Skin epidermis (tissue), 12 donors: ENCODE data around the gene L3MBTL1.

Source experiments
- H3K27ac ChIP-seq, 21 experiments: fragments of 200-600 bp; sonication (generic) in 11 of 21; one replicate each; pipeline ENCODE4 v1.5.0; 2020; ENCODE audit warnings: mild to moderate bottlenecking in 3 of 21, inconsistent platforms in 2 of 21, moderate library complexity in 2 of 21
- H3K4me3 ChIP-seq, 7 experiments: fragments of 200-600 bp; sonication (generic) in 2 of 7; one replicate each; pipeline ENCODE4 v1.5.0; 2020; ENCODE audit warnings: inconsistent platforms in 2 of 7, mild to moderate bottlenecking in 2 of 7, moderate library complexity in 1 of 7

L3MBTL1 gene

DNA sequence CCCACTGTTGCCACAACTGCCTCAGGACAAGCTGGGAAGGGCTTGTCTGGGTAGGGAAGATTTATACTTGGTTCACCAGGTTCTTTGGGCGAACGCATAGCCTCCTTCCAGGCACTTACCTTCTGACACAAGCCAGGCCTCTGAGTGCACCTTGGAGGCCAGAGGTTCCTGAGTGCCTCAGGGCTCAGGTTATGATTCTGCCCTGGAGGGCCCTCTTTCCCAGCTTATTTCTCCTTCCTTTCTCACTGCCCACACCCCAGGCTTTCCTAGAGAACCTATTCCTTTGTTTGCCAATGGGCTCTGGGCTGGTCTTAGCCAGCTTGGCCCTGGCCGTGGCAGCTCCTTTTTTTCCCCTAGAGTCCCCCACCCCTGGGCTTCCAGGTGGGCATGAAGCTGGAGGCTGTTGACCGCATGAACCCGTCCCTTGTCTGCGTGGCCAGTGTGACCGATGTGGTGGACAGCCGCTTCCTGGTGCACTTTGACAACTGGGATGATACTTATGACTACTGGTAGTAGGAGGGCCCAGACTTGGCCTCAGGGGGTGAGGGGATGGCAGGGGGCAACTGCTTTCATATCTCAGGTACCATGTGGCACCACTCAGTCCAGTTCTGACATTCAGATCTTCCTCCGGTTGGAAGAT lies 25.0 kb downstream of the L3MBTL1 start:
- H3K27ac ChIP-seq, result peak overlapping the region in 1 of 21 experiments; percentile 22

DNA sequence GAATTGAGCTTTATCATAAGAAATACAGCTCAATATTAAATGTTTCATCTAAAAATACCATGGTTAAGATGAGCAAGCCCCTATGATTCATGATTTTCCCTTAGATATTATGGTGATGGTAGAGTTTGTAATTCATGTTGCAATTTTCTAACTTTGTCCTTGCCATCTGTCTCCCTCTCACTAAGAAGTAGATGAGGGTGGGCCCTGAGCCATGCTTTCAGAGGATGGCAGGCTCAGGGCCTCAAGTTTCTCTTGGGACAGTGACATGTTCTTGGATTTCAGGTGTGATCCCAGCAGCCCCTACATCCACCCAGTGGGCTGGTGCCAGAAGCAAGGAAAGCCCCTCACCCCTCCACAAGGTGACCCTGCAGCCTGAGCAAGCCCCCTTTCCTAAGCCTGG lies 25.6 kb downstream of the L3MBTL1 start:
- H3K27ac ChIP-seq, result no peak overlapping the region
- H3K4me3 ChIP-seq, result no peak overlapping the region

More for the DNA sequence above, 25.0 kb downstream of the L3MBTL1 start:
- H3K4me3 ChIP-seq, result no peak overlapping the region

DNA sequence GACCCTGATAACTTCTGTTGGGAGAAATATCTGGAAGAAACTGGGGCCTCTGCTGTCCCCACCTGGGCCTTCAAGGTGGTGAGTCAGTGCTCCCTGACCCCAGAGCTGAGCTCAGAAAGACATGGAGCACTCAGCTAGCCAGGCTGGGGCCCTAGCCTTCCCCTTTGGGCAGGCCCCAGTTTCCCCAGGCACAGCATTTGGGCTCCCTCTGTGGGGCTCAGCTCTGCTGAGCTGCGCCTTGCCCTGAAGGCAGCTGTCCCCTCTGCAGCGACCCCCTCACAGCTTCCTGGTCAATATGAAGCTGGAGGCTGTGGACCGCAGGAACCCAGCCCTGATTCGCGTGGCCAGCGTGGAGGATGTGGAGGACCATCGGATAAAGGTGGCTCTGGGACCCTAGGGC lies 26.5 kb downstream of the L3MBTL1 start:
- H3K4me3 ChIP-seq, result no peak overlapping the region

DNA sequence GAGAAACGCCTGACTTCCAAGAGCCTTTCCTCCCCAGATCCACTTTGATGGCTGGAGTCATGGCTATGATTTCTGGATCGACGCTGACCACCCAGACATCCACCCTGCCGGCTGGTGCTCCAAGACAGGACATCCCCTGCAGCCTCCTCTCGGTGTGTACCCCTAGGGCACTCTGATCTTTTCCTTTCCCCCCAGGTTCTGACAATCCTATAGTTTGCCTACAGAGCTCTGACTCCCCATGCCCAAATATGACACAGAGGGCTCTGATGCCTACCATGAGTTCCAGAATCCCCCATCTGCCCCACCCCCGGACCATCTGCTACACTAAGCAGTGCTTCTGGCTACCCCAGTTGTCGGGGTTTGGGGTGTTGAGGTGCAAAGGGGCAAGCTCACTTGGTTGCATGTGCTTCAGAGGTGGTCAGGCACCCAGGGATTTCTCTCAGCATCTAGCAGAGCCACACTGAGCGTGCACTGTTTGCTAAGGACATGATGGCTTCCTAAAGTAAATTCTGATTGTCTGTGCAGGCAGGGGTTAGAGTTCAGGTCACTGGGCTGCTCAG lies 27.4 kb downstream of the L3MBTL1 start:
- H3K4me3 ChIP-seq, result no peak overlapping the region

More for the DNA sequence above, 26.5 kb downstream of the L3MBTL1 start:
- no peak overlapping the region for H3K27ac ChIP-seq

DNA sequence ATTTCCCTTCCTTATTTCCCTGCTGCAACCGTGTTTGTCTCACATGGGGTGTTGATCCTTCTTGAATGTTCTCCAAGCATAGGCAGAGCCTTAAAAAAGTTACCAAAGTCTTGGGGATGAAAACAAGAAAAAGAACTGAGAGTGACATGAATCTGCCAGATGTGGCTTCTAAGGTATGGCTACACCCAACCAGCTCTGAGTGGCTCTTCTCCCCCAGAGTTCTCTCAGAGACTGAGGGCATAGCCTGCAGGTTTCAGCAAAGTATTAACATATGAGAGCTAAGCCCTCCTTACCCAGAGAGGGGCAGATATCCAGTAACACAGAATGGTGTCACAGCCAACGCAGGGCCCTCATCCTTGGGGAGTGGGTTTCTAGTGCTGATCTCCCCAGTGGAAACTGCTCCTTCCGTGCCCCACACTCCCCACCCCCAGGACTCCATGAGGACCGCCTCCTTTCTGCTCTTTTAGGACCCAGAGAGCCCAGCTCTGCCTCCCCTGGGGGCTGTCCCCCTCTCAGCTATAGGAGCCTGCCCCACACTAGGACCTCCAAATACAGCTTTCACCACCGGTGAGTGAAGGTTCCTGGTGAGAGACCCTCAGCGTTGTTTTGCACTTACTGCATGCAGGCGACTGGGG lies 28.0 kb downstream of the L3MBTL1 start:
- no peak overlapping the region for H3K27ac ChIP-seq

More for the DNA sequence above, 27.4 kb downstream of the L3MBTL1 start:
- no peak overlapping the region for H3K27ac ChIP-seq

DNA sequence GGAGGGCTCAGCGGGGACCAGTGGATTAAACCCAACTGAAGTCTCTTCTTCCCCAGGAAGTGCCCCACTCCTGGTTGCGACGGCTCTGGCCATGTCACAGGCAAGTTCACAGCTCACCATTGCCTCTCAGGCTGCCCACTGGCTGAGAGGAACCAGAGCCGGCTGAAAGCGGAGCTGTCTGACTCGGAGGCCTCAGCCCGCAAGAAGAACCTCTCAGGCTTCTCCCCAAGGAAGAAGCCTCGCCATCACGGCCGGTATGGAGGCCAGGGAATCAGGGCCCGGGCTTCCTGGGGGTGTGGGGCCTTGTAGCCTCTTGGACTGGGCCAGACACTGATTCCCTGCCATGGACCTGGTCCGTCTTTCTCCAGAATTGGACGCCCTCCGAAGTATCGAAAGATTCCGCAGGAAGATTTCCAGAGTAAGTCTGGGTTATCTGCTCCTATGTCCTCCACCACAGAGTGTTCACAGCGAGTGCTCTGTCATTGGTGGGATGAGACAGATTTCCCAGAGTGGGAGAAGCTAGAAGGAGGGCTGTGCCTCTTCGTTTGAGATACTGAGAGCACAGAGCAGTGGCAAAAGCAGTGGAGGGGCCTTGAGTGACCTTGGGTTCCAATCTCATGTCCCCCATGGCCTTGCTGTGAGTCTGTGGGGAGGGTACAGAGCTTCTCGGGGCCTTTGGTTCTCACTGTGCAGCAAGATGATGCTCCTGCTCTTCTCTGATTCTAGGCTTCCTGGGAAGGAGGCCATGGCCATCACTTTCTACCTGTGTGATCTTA lies 28.7 kb downstream of the L3MBTL1 start:
- no peak overlapping the region for H3K27ac ChIP-seq
- H3K4me3 ChIP-seq, result no peak overlapping the region

More for the DNA sequence above, 28.0 kb downstream of the L3MBTL1 start:
- H3K4me3 ChIP-seq, result no peak overlapping the region

DNA sequence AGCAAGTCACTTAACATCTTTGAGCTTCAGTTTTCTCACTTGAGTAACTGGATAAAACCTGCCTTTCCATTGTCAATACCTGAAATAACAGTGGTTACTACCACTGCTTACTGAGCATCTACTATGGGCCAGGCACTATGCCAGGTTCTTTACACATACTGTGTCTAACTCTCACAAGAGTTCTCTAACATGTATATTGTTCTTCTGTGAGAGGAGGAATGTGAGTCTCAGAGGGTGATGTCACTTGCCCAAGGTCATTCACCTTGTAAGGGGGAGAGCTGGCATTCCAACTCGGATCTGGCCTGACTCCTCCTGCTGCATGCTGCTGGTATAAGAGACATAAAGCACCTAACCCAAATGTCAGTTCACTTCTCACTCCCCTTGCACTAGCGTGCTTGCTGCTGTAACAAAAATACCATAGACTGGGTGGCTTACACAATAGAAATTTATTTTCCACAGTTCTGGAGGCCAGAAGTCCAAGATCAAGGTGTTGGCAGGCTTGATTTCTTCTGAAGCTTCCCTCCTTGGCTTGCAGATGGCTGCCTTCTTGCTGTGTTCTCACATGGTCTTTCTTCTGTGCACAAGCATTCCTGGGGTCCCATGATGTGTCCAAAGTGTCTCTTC lies 29.4 kb downstream of the L3MBTL1 start:
- H3K27ac ChIP-seq, result no peak overlapping the region
- H3K4me3 ChIP-seq, result no peak overlapping the region

DNA sequence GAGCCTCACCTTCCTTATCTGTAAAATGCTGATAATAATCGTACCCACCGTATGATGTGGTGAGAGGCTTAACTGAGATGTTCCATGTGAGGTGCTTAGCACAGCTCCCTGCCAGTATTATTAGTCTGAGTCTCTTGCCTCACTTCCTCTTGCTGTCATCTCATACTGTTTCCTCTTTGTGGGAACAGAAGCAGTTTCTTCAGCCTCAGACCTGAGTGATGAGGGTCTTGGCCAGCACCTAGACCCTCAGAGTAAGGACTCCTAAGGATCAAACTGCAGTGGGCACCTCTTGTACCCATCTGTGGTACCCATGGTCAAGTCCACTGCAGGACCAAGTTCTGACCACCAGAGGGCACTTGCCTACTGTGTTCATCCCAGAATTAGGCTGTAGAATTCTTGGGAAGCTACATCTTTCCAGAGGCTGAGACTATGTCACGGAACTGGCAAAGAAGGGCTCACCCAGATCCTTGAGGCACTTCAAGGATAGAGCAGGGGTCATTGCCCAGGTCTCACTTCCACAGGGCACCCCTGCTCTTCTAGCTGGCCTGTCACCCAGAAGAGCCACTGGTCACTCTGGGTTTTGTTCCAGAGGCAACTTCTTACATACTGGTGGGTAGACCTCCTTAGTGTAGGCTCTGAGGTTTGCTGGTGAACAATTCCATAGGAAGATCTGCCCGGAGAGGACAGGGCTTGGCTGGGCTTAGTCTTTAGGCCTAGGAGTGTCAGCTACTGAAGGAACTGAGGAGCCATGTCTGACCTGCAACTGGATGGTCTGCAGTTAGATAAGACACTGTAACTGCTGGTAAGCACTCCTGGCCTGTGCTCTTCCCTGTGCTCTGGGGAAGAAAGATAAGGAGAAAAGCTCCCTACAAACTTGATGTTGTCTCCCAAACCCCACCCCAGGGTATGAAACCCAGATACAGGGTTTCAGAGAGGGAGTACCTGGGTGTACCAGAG lies 30.7 kb downstream of the L3MBTL1 start:
- Histone ChIP-seq H3K27ac (no peak overlapping the region), H3K4me3 (no peak overlapping the region)

DNA sequence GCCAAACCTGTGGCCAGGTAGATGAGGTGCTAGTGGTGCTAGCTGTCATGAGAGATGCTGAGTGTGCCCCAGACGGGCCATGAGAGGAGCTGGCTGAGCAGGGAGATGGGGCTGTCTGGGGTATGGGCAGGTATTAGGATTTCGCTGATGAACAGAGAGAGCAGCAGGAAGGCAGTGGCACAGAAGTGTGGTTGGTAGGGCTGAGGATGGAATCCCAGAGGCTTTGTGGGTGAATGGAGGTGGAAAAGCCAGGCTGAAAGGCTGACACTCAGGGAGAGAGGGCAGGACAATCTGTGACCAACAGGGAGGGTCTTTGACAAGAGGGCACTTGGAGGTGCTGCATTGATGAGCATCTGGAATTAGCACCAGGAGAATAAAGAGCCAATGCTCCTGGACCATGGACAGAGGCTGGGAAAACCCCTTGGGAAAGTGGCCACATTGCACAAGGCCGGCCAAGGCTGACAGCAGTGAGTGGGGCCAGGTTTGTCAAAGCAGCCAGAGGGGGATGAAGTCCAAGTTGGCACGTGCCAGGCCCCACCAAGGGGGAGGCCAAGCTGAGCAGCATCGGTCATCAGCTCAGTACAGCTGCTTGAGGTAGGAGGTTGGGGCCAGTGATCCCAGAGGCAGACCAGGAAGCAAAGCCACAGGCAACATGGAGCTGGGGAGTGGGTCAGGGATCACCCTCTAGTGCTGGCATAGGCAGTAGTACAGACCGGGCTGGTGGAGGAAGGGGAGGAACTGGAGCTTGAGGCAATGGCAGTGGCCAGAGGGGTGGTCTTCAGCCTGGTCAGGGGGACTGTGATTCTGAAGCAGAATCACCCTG lies 31.6 kb downstream of the L3MBTL1 start:
- Histone ChIP-seq H3K4me3 (no peak overlapping the region), H3K27ac (no peak overlapping the region)

DNA sequence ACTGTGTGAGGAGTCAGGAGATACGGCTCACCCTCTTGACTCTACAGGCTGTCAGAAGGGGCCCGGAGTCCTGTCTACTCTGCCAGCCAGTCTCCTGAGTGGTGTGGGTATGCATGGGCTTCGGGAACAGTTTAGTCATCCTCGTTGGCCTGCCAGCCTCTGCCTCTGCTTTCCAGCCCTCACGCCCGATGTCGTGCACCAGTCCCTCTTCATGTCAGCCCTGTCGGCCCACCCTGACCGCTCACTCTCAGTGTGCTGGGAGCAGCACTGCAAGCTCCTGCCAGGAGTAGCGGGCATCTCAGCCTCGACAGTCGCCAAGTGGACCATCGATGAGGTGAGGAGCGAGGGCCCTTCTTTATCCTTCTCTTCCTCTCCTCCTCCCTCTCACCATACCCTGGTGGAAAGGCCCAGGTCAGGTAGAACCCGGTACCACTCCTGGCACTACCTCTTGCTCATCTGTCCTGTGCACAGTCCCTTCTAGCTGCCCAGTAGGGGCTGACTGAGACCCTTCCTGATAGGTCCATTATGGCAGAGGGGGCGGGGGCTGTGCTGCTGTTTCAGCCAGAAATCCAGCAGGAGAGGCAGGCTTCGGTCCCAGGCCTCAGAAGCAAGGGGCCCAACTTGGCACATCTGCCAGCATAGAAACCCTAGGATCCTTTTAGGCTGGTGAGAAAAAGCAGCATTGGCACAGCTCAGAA lies 32.6 kb downstream of the L3MBTL1 start:
- H3K4me3 ChIP-seq, result no peak overlapping the region
- H3K27ac ChIP-seq, result no peak overlapping the region

DNA sequence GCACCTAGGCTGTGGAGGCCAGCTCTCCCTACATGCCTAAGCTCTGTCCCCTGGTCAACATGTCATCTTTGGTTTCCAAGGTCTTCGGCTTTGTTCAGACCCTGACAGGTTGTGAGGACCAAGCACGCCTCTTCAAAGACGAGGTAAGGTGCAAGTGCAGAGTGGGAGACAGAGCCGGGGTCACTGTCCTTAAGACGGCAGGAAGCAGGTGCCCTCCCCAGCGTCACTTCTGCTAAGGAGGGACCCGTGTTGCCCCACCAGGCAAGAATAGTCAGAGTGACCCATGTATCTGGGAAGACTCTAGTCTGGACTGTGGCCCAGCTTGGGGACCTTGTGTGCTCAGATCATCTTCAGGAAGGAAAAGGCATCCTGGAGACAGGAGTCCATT lies 33.2 kb downstream of the L3MBTL1 start:
- Histone ChIP-seq H3K27ac (no peak overlapping the region), H3K4me3 (no peak overlapping the region)

DNA sequence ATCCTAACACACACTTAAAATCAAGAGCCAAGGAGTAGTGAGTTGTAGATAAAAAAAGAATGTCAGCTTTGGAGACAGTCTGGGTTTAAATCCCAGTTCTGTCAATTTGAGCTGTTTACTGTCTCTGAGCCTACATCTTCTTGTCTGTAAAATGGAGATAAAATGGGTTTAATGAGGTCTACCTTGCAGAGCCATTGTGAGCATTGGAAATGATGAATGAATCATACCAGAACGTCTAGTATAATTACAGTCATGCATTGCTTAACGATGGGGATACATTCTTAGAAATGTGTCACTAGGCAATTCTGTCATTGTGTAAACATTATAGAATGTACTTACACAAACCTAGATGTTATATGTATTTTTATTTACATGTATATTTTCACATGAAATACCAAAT lies 33.7 kb downstream of the L3MBTL1 start:
- no peak overlapping the region for H3K4me3 ChIP-seq
- no peak overlapping the region for H3K27ac ChIP-seq

DNA sequence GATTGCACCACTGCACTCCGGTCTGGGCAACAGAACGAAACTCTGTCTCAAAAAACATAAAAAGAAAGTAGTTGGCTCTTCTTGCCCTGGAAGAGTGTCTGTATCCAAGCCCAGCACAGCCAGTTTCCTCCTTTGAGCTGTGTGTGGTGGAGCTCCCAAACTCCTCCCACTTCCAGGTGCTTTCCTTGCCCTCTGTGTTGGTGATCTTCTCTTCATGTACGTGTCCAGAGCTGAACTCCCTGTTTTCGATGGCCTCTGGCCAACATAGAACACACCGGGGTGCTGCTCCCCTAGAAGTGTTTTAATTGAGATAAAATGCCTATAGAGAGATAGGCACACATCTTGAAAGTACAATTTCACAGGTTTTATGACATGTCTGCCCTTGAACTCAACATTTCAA lies 34.7 kb downstream of the L3MBTL1 start:
- Histone ChIP-seq H3K4me3 (no peak overlapping the region), H3K27ac (no peak overlapping the region)

DNA sequence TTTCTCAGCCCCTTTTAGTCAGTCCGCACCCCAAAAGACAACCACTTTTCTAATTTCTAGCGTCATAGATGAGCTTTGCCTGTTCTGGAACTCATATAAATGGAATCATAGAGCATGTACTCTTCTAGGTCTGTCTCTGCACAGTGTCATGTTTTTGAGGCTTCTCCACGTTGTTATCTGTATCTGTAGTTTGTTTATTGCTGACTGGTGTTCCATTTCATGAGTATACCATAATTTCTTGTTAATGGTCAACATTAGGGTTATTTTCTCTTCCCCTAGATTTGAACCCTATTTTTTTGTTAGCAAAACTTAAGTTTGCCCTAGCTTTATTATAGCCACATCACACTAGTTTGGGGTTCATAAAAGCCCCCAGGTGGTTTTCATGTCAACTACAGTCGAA lies 35.2 kb downstream of the L3MBTL1 start:
- no peak overlapping the region for H3K4me3 ChIP-seq
- H3K27ac ChIP-seq, result no peak overlapping the region

DNA sequence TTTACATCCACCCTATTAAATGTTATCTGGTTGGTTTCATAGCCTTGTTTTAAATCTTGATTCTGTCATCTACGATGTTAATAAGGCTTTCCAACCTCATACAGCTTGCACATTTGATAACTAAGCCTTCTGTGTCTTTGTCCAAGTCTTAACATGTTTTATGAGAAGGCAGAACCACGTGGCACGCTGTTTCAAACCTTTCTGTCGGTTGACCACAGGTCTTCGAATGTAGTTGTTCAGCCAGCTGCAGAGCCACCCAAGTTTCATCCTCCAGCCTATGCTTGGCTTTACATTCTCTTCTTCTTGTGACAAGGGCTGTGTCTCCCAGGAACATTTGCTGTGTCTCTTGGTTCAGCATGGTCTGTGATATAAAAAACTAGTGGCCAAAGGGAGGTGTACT lies 35.6 kb downstream of the L3MBTL1 start:
- Histone ChIP-seq H3K27ac (no peak overlapping the region), H3K4me3 (no peak overlapping the region)

DNA sequence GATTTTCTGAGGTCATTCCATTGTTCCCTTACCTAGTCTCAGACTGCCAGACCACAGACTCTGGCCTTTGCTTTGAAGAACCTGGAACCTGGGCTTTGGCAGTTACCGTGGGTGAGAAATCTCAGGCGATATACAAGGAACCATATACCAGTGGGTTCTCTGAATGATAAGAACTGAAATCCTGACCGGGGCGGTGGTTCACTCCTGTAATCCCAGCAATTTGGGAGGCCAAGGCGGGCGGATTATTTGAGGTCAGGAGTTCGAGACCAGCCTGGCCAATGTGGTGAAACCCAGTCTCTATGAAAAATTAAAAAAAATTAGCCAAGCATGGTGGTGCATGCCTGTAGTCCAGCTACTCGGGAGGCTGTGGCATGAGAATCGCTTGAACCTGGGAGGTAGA lies 37.0 kb downstream of the L3MBTL1 start:
- Histone ChIP-seq H3K4me3 (no peak overlapping the region), H3K27ac (no peak overlapping the region)

DNA sequence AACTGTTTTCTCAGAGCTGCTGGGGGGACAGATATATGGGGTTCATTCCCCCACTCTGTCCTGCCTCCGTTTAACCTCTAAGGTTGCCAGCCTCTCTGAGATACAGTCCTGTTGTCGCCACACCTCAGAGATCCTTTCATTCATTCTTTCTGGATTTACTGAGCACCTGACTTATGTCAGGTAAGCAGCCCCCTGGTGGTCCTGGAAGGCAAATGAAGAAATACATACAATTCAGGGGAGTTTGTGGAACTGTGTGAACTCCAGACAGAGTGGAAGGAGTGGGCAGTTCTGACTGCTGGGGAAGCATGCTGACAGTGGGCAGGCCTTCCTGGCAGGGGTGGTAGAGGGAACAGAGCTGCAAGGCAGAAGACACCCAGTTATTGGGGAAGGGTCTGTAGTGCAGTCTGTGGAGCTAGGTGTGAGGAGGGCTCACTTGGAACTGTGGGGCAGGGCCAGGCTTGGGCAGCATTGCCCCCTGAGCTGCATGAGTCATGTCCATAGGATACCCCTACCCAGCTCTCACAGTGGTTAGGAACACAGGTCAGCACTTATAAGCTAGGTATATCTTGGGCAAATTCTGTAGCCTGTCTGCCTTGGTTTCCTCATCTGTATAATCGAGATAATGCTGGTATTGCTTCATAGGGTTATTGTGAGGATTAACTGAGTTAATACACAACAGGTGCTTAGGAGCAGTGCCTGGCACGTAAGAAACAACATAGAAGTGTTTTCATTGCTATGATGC lies 38.5 kb downstream of the L3MBTL1 start:
- Histone ChIP-seq H3K4me3 (no peak overlapping the region), H3K27ac (no peak overlapping the region)
